Loucy (cell line): ENCODE data around the gene TMEM183A.

Source experiments
- CTCF ChIP-seq: fragments of 200-600 bp; sonication (generic); conservative IDR thresholded peaks from 2 replicates; pipeline ENCODE4 v1.5.1; 2014; ENCODE audit warnings: mild to moderate bottlenecking, antibody characterized with exemption, low read length
- EZH2phosphoT487 ChIP-seq: fragments of 200-600 bp; IDR thresholded peaks from 2 replicates; pipeline ENCODE4 v1.6.1; 2018; ENCODE audit warnings: antibody characterized with exemption, mild to moderate bottlenecking, moderate library complexity, borderline replicate concordance

GRCh38 chr1:203017061-203017460 lies 9.9 kb downstream of the TMEM183A start:
- TF ChIP-seq CTCF (no peak), EZH2phosphoT487 (no peak)
